NCI-H1436 treated with DMSO at 0.1 percent for 48 hours (cell line): ENCODE data around the gene POLR1G.
"Not testable (repeated sequence)": the region's sequence is repeated elsewhere in the genome, so short reads cannot be mapped to it uniquely, and the experiment has no call there.

Source experiments
- DNase-seq: peaks from one replicate; lab custom pipeline; 2025; lab: John Stamatoyannopoulos, UW

POLR1G gene

DNA sequence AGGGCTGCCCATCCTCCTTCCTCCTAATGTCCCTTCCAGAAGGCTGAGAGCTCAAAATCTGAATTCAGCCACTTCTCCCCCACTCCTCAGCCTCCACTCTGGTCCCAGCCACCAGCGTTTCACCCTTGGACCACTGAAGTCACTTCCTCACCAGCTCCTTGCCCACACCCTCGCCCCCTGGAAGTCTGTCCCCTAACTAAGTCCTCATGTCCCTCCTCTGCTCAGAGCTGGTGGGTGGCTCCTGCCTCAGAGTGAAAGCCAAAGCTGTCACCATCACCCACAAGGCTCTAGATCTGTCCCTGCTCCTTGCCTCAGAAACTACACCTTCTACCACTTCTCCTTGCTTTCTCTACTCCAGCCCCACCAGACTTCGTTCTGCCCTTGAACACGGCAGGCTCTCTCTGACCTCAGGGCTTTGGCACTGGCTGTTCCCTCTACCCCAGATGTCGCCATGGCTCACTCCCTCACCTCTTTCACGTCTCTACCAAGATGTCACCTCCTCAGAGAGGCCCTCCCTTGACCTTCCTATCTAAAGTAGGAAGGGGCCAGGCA, 15.6 kb downstream of the POLR1G start:
- DNase-seq, result no peak

DNA sequence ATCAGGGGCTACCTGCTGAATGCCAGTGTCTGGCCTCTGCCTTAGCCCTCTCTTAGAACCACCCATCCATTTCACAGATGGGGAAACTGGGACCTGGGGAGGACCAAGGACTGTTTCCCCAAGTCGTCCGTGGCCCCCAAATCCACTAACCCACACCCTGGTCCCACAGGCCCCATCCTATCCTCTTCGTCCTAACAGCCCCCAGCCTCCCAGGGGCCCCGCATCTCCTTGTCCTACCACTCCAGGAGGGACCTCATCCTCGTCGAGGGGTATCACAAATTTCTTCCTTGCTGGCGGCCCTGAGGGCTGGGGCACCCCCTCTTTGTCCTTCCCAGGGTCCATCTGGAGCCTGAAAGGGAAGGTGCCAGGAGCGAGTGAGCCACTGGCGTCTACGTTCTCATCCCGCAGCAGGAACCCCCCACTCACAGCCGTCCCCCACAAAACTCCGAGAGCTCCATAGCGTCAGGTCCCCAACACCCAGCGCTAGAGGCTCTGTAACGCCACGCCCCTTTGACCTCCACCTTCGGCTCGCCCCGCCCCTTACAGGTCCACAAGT, 16.7 kb downstream of the POLR1G start:
- no peak for DNase-seq

DNA sequence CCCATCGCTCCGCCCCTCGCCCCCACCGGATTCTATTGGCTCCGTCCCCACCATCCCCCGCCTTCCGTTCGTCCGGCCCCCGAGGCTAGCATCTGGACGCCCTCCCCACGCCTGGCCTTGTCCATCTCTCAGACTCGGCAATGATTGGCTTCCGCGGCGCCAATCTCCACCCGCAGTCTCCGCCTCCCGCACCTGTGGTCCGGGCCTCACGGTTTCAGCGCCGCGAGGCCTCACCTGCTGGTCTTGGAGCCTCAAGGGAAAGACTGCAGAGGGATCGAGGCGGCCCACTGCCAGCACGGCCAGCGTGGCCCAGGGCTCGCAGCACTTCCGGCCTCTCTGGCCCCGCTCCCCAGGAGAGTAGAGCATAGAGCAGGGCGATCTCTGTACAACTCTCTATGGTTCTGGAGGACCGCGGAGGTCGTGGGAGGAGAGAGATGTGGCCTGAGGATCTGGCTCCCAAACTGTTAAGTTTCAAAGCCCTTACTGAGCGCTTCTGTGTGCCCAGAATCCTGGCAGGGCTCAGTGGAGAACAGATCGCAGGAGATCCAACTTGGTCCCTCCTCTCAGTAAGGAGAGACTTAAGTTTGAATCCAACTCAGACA, 17.2 kb downstream of the POLR1G start, which contains the start of gene ERCC1:
Gene ERCC1 (minus strand): TSS at position 329 of the 602 bp plus-strand sequence. CDS start 543 bp downstream, outside the sequence.
- peak; percentile 80 for DNase-seq

DNA sequence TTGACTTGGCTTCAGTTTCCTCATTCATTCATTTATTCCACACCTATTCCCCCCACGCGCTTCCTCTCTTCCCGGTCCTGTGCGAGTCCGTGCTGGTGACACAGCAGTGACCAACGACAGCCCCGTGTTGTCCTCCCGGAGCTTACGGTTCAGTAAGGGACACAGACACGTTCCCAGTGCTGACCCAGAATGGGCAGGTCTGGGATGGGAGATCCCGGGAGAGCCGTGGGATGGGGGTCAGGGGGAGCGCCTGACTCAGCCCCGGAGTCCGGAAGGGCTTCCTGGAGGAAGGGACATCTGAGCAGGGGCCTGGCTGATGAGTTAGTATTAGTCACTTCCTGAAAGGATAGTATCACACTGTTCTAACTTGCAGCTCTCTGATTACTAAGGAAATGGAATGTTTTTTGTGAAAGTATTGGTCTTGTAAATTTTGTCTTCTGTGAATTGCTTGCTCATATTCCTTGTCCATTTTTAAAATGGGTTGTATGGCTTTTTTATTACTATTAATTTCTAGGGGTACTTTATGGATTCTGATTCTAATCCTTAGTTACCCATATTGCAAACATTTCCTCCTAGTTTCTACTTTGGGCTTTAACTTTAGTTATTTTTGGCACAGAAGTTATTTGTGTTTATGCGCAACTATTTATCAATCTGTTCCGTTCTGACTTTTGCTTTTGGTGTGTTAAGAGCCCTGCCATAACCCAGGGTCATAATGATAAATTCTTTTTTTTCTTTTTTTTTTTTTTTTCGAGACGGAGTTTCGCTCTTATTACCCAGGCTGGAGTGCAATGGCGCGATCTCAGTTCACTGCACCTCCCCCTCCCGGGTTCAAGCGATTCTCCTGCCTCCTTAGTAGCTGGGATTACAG, 18.0 kb downstream of the POLR1G start:
- no peak for DNase-seq

DNA sequence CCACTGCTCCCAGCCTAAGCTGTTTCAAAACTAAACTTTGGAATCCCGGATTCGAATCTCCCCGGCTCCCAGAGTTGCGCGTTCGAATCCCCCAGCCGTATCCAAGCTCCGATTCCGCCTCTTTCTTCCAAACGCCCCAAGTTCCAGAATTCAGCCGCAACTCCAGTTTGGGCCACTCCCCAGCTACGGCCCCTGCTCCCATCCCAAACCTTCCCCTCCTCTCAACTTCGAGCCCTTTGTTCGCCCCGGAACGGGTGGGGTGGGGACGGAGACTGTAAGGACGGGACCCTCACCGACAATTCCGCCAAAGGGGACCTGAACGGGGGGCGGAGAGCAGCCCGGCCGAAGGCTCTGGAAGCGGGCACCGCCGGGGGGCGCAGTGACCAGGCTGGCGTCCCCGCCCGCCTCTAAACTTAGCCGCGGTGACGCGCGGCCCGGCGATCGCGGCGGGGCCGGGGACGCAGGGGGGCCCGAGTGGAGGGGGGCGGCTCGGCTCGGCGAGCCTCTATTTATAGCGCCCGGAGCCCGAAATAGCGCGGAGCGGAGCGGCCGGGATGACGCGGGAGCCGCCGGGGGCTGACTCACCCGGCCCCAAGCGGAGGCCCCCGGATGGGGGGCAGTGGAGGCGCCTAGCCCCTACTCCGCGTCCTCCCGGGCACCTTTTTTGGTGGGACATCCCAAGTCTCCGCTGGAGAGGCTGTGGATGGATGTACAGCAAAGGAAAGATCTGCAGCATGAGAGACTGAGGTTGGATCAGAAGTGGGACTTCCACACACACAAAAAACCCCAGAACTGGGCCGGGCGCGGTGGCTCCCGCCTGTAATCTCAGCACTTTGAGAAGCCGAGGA, 22.2 kb downstream of the POLR1G start:
- DNase-seq, result no peak

DNA sequence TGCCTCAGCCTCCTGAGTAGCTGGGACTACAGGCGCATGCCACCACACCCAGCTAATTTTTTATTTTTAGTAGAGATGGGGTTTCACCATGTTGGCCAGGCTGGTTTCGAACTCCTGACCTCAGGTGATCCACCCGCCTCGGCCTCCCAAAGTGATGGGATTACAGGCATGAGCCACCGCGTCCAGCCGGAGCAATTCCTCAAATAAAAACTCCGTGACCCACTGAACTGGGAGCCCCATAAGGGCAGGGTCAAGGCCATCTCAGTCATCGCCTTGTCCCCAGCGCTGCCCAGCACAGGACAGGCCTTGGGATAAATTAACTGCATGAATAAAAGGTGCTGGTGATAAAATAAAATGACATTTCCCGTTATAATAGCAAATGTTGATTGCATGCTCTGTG, 23.5 kb downstream of the POLR1G start:
- not testable (repeated sequence) for DNase-seq

DNA sequence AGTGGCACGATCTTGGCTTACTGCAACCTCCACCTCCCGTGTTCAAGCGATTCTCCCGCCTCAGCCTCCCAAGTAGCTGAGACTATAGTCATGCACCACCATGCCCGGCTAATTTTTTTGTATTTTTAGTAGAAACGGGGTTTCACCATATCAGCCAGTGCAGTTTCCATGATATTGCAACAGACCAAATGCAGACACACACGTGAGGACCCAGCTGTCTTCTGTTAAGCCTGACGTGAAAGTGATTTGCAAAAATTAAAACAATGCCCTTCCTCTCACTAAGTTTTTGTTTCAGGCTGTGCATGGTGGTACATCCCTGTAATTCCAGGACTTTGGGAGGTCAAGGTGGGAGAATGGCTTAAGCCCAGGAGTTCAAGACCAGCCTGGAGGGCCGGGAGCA, 24.6 kb downstream of the POLR1G start:
- DNase-seq, result not testable (repeated sequence)

DNA sequence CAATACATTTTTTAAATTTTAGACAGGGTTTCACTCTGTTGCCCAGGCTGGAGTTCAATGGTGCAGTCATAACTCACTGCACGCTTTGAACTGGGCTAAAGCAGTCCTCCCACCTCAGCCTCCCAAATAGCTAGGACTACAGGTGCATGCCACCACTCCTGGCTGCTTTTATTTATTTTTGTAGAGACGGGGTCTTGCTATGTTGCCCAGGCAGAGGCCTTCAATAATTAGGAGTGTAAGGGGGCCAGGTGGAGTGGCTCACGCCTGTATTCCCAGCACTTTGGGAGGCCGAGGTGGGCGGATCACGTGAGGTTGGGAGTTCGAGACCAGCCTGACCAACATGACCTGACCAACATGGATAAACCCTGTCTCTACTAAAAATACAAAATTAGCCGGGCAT, 26.1 kb downstream of the POLR1G start:
- DNase-seq, result not testable (repeated sequence)

DNA sequence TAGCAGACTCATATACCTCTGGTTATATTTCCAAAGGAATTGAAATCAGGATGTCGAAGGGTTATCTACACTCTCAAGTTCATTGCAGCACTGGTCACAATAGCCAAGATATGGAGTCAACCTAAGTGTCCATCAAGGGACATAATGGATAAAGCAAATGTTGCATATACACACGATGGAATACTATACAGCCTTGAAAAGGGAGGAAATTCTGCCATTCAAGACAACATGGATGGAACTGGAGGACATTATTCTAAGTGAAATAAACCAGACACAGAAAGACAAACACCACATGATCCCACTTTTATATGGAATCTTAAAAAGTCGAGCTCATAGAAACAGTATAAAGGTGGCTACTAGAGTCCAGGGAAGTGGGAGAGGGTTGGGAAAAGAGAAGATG, 30.9 kb downstream of the POLR1G start:
- DNase-seq, result no peak

DNA sequence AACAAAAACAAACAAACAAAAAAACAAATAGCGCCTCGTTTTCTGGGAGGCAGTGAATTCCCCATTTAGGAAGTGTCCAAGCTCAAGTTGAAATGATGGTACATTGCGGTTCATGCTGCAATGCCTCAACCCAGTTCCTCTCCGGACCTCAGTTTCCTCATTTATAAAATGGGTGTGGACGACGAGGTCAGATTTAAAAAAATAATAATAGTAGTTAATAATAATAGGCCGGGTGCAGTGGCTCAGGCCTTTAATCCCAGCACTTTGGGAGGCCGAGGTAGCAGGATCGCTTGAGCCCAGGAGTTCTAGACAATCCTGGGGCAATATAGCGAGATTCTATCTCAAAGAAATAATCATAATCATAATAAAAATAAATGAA, 32.7 kb downstream of the POLR1G start:
- DNase-seq, result no peak

DNA sequence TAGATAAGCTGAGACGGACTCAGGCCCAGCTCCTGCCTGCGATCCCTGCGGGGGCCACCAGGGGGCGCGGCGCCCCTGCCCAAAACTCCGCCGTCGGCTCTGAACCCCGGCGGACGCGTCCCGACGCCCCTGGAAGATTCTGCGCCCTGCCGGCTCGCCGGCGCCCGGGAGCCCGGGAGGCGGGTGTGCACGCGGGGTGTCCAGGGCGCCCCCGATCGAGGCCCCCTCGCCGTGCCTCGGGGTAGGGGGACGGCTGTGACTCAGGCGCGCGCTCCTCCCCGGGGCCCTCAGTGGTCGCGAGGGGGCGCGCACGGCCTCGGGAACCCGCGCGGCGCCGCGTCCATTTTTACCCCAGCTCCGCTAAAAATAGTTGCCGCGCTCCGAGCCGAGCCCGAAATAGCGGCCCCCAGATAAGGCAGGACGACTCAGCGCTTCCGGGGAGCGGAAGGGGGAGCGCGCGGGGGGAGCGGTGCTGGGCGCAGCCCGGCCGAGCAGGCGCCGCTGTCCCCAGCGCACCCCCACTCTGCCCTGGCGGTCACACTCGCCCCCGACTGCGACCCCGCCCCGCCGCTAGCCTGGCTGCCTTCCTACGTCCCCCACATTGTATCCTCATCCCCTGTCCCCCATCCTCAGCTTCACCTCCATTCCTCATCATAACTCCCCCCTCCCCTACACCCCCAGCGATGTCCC, 33.3 kb downstream of the POLR1G start:
- no peak for DNase-seq

DNA sequence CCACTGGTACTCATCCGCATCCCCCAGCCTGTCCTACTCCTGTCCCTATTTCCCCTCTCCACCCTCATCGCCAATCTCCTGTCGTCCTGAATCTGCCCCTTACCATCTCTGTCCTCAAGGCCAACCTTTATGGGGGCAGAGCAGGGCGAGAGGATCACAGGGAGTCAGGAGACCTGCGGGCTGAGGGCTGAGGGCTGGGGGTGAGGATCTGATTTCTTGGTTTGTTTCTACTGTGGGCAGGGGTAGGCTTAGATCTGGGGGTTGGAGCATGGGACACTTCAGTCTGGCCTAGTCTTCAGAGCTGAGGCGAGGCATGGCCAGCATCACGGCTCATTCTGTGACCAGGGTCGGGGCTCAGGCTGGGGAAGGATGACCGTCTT, 33.8 kb downstream of the POLR1G start:
- DNase-seq, result no peak

DNA sequence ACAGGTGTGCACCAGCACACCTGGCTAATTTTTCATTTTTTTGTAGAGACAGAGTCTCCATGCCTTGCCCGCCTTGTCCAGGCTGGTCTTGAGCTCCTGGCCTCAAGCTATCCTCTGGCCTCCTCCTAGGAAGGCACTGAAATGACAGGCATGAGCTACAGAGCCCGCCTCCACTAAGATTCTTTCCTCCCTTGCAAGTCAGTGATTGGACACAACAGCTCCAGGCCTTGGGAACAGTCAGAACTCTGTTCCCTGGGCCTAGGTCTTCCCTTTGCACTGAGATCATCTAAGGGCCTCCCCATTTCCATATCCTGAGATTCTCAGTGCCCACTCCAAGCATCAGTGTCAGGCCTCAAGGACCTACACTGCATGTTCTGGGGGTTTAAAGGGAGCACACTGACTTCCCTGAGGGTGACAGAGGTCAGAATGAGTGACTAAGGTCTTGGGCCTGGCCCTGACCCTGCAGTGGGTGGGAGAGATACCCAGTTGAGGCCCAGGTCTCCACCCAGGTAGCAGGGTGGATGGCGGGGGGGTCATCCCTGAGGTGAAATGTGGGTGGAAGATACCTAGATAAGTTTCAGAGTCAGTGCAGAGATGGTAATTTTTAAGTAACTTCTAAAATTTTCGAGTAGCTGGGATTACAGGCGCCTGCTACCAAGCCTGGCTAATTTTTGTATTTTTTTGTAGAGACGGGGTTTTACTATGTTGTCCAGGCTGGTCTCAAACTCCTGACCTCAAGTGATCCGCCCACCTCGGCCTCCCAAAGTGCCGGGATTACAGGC, 34.6 kb downstream of the POLR1G start:
- DNase-seq, result no peak

DNA sequence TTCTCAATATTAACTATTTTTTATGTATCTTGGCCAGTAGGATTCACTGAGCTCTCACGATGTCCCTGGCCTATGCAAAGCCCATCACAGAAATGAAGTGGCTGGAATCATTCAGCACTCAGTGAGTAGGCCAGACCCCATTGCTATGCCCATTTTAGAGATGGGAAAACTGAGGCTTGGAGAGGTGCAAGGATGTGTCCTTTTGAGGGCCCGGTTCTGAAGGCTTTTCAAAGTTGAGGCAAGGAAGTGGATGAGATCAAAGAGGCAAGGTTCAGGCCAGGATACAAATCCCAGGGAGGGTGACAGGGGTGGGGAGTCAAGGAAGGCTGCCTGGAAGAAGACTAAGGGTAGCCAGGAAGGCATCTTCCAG, 35.9 kb downstream of the POLR1G start:
- DNase-seq, result no peak

DNA sequence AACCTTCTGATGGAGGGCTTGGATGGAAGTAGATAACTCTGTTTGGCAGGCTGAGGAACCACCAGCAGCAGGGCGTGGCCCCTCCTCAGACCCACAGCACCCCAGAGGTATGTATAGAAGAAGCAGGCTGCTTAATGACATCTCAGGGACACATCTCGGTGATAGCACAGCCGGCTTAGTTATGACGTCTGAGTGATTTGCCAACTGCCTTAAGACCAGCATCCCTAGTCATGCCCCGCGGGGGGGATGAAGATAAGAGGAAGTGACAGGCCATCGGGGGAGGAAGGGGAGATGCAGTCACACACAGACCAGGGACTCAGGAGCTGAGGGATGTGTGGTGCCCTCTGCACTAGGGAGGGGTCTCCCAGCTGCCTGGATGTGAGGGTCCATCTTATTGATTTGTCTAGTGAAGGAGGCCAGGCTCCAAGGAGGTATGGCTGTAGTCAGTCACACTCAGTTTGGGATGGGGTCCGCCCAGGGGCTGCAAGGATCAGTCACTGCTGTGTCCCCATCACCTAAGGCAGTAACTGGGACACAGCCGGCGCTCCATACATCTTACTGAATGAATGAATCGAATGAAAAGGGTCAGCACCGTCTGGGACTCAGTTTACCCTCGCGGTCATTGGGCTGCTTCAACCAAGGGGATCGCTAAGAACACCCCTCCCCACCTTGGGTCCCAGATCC, 36.5 kb downstream of the POLR1G start:
- DNase-seq, result no peak

DNA sequence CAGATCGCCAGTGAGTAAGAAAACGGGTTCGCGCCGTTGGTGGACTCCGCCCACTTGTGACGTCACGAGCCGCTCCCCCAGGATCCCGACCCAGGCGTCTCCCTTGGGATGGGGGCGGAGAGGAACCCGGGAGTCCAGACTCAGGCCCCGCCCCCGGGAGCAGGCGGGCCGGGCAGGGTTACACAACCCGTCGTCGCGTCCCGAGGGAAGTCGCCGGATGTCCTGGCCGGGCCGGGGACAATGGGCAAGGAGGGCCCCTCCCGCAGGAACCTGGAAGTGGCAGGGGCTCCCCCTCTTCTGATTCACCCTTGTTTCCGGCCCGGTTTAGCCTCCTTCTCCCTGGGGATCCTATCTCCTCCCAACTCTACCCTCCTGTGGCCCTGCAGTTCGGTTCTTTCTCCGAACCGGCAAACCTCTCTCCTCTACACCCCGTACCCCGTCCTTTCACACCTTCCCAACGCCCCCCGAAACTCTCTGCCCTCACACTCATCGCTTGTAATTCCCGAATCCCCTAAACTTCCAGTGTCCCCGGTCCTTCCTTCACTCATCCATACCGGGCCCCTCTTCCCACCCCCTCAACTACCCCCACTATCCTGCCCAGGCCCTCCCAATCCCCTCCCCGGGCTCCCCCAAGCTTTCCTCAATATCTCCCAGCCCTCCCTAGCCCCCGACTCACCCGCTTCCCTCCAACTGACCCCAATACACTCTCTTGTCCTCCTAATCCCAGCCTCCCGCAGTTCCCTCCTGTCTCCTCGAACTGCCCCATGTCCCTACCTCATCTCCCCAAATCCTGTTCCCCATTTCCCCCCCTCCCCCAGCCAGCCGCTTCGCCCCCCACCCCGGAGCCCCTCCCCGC, 37.2 kb downstream of the POLR1G start:
- peak; percentile 70 for DNase-seq

DNA sequence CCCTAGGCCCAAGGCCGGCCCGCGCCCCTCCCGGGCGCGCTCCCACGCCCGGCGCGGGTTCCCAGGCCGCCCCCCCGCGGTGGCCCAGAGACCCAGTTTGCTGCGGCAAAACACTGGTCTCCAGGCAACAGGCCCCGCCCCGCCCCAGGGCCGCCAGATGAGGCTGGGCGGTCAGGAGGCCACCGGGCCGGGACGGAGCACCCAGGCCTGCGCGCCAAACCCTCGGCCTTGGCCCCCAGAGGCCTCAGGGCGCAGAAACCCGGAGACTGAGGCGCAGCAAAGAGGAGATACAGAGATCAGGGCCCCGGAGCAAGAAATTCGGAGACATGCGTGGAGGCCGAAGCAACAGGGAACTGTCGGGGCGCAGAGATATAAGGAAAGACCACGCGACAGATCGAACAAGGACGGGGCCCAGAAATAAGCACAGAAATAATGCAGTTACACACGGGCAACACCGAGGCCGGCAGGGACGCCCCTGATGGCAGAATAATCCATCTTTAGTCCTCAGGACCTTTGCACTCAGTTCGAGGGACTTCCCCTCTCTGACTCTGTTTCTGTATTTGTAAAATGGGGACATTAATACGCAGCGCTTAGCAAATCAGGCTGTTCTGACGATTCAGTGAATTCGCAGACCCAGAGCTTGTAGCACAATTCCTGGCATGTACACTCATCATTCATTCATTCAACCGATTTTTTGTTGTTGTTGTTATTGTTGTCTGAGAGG, 38.0 kb downstream of the POLR1G start:
- DNase-seq, result no peak

DNA sequence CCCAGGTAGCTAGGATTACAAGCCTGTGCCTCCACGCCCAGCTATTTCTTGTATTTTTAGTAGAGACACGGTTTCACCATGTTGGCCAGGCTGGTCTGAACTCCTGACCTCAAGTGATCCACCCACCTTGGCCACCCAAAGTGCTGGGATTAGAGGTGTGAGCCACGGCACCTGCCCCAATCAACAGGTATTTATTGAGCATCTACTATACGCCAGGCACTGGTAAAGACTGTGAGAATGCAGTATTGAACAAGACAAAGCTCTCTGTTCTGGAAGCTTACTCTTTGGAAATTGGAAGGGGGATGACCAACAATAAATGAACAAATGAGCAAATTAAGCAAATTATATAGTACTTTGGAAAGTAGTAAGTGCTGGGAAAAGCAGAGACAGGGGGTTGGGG, 38.7 kb downstream of the POLR1G start:
- no peak for DNase-seq
